ENCODE measurements around the gene CELSR1. TPM values are rescaled to one million over a fixed set of nuclear protein-coding genes. Genes with fewer than 3 reads are reported as not detected.

CELSR1 gene
- total RNA-seq, 1 experiment from 2014 or later = 22.6 TPM

GRCh38 chr22:46360097-46360496, 177.3 kb downstream of the CELSR1 start:
- H3K4me1 Mint-ChIP-seq = no peaks in the 10 kb centered on the region; a peak in 1 of 4 replicates
- H4K20me1 ChIP-seq (ENCODE audit: control insufficient read depth, insufficient read depth, insufficient read length) = no peaks in the 10 kb centered on the region
- H3K4me1 ChIP-seq (ENCODE audit: insufficient read depth, low read length) = no peaks in the 10 kb centered on the region; the same call in 1 of the 2 replicates
- no CpG with 5 or more reads among the region's 5 CpGs for WGBS (ENCODE audit: extremely low coverage, insufficient read length, low lambda C conversion rate)
- H3K14ac ChIP-seq (ENCODE audit: insufficient read depth, low read length) = no peak overlapping the region
- no peak overlapping the region for H2BK5ac ChIP-seq (ENCODE audit: insufficient read length, low read length)
- no peaks in the 10 kb centered on the region for H3K23me2 ChIP-seq (ENCODE audit: insufficient read length, low read depth, low read length, poor library complexity, severe bottlenecking)
- H2BK120ac ChIP-seq (ENCODE audit: low read depth, low read length, poor library complexity, severe bottlenecking) = no peak overlapping the region
- H2AFZ ChIP-seq (ENCODE audit: low read length) = no peak overlapping the region
- H3K9me3 ChIP-seq (ENCODE audit: control insufficient read depth, low read depth, low read length) = no peaks in the 10 kb centered on the region
- peaks cover 2 to 8% of the 10 kb centered on the region in 2 experiments; a peak in 2 of 5 replicates for H3K9me3 Mint-ChIP-seq
- no peaks in the 10 kb centered on the region for H3K27me3 ChIP-seq (ENCODE audit: insufficient read depth, low read length)
- no peak overlapping the region for H3K27ac ChIP-seq (ENCODE audit: insufficient read length, low read depth, low read length)
- no peak overlapping the region for H3K9ac ChIP-seq (ENCODE audit: extremely low read depth, insufficient read length, low read length)
- no peak overlapping the region for H4K8ac ChIP-seq (replicated peaks; ENCODE audit: insufficient read length, low read depth, low read length)
- H3K79me1 ChIP-seq (ENCODE audit: insufficient read depth, low read depth, low read length, poor library complexity, severe bottlenecking) = no peaks in the 10 kb centered on the region
- H3K56ac ChIP-seq (ENCODE audit: insufficient read length, low read depth, low read length) = no peak overlapping the region
- no peak overlapping the region for H4K5ac ChIP-seq (ENCODE audit: insufficient read length, low read depth, low read length)
- H3K4ac ChIP-seq (ENCODE audit: low read depth, low read length) = no peak overlapping the region
- no peak overlapping the region for H3K4me2 ChIP-seq (ENCODE audit: insufficient read depth, insufficient read length, low read length)
- TF ChIP-seq, protein P1, sequence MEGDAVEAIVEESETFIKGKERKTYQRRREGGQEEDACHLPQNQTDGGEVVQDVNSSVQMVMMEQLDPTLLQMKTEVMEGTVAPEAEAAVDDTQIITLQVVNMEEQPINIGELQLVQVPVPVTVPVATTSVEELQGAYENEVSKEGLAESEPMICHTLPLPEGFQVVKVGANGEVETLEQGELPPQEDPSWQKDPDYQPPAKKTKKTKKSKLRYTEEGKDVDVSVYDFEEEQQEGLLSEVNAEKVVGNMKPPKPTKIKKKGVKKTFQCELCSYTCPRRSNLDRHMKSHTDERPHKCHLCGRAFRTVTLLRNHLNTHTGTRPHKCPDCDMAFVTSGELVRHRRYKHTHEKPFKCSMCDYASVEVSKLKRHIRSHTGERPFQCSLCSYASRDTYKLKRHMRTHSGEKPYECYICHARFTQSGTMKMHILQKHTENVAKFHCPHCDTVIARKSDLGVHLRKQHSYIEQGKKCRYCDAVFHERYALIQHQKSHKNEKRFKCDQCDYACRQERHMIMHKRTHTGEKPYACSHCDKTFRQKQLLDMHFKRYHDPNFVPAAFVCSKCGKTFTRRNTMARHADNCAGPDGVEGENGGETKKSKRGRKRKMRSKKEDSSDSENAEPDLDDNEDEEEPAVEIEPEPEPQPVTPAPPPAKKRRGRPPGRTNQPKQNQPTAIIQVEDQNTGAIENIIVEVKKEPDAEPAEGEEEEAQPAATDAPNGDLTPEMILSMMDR (conservative IDR thresholded peaks at IDR 0.05) = no peak
- H2BK12ac ChIP-seq (ENCODE audit: insufficient read length, low read depth, low read length) = no peak overlapping the region
- DNase-seq = no peak
- no peaks in the 10 kb centered on the region for H3K79me2 ChIP-seq (ENCODE audit: insufficient read depth, low read length)
- no peak overlapping the region for H3T11ph ChIP-seq (ENCODE audit: low read length)
- no peak overlapping the region for H3K27ac Mint-ChIP-seq
- H2AK5ac ChIP-seq (ENCODE audit: insufficient read length, low read length) = no peak overlapping the region
- no peaks in the 10 kb centered on the region; the same call in 1 of the 2 replicates for H3K27me3 Mint-ChIP-seq (ENCODE audit: low read depth)
- no peak overlapping the region for H3K4me3 Mint-ChIP-seq
- no peak overlapping the region for H4K91ac ChIP-seq (ENCODE audit: insufficient read length, low read depth, low read length)
- H2BK20ac ChIP-seq (ENCODE audit: low read depth, low read length, poor library complexity, severe bottlenecking) = no peak overlapping the region
- no peak overlapping the region for H3K23ac ChIP-seq (ENCODE audit: insufficient read length, low read depth, low read length)
- no peak overlapping the region for H3K18ac ChIP-seq (ENCODE audit: insufficient read length, low read depth, low read length)
- H2BK15ac ChIP-seq (ENCODE audit: low read depth, low read length) = no peak overlapping the region
- peaks cover 13 to 55% (median 50%) of the 10 kb centered on the region in 3 experiments; a peak in 6 of 7 replicates for H3K36me3 Mint-ChIP-seq (ENCODE audit: insufficient read depth in 1 of 3, low read depth in 3 of 3)

Data from H9 (cell line).